ENCODE data around the gene KRABD2.
A peak's percentile ranks its signal among the peaks of the same experiment; 100 is the strongest.
"Not testable (repeated sequence)": the region's sequence is repeated elsewhere in the genome, so short reads cannot be mapped to it uniquely, and the experiment has no call there.

KRABD2 gene

DNA sequence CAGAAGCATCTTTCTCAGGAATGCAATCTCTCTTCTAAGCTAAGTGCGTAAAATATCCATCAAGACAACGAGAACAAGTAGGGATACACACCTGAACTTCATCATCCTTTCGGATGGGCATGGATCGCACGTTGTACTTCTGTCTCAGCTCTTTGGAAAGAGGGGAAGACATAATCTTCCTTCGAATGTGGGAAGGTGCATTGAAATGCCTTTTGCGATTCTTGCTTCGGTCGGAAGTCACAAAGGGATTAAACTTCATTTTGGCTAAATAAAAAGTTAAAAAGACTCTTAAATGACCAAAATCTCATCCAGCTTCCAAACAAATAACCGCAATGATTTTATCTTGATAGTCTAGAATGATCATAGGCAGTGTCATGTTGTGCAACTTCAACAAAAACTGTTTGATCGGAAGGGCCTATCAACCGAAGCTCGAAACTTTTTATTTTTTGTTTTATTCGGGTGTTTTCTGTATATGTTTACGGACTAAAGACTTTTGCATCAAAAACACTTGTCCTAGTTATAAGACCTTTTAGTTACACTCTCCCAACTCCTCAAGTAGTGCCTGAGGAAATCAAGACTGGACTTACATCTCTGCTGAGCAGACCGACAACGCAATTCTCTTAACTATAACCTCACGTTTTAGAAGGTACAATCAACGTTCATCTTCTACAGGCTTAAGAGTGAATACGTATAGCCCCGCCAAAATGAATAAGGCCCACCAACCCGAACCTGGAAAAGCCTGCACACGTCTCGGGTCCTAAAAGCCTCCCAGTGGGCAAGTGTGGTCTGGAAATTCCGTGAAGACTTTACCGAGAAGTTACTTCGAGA is 5.8 kb upstream of the KRABD2 start:
- no peak for TF ChIP-seq EZH2phosphoT487 (IDR thresholded peaks at IDR 0.05; ENCODE audit: borderline replicate concordance, low read depth, low read length)
- TF ChIP-seq, protein P1, sequence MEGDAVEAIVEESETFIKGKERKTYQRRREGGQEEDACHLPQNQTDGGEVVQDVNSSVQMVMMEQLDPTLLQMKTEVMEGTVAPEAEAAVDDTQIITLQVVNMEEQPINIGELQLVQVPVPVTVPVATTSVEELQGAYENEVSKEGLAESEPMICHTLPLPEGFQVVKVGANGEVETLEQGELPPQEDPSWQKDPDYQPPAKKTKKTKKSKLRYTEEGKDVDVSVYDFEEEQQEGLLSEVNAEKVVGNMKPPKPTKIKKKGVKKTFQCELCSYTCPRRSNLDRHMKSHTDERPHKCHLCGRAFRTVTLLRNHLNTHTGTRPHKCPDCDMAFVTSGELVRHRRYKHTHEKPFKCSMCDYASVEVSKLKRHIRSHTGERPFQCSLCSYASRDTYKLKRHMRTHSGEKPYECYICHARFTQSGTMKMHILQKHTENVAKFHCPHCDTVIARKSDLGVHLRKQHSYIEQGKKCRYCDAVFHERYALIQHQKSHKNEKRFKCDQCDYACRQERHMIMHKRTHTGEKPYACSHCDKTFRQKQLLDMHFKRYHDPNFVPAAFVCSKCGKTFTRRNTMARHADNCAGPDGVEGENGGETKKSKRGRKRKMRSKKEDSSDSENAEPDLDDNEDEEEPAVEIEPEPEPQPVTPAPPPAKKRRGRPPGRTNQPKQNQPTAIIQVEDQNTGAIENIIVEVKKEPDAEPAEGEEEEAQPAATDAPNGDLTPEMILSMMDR (conservative IDR thresholded peaks at IDR 0.05; ENCODE audit: low read length) = no peak
- H3K9me3 ChIP-seq (ENCODE audit: low read length) = no peaks in the 10 kb centered on the region
- no peaks in the 10 kb centered on the region for H3K9me2 ChIP-seq (ENCODE audit: insufficient read depth, low read length)
- no peak overlapping the region for H2AFZ ChIP-seq (ENCODE audit: low read length)
- peak overlapping the region; percentile 67 for H3K27ac ChIP-seq (ENCODE audit: low read depth, low read length, poor library complexity, severe bottlenecking)
- DNase-seq (ENCODE audit: low spot score) = peak; percentile 36
- CTCF ChIA-PET (ENCODE audit: unreplicated experiment) = interaction anchor here (0.5 kb wide), 1 partner anchor 136 kb away, joined by 4 read pairs; no protein-coding TSS in a partner anchor
- H3K36me3 ChIP-seq (ENCODE audit: insufficient read depth, low read length) = peaks cover 56% of the 10 kb centered on the region
- BruUV-seq (replicated peaks) = TSS peak; percentile 73
- H3K79me2 ChIP-seq (ENCODE audit: insufficient read depth, low read depth, low read length) = peaks cover 58% of the 10 kb centered on the region
- H3K4me2 ChIP-seq (ENCODE audit: low read length) = peak overlapping the region; percentile 95
- peaks cover 54% of the 10 kb centered on the region for H3K4me1 ChIP-seq (ENCODE audit: insufficient read depth, low read length, poor library complexity, severe bottlenecking)
- POLR2A ChIA-PET = interaction anchor here (0.6 to 1.6 kb wide), 4 partner anchors 10 to 190 kb away, joined by 3 to 6 read pairs (median 4); no protein-coding TSS in a partner anchor
- H4K20me1 ChIP-seq (ENCODE audit: insufficient read depth, low read length) = peaks cover 27% of the 10 kb centered on the region
- intact Hi-C loops (cut with micrococcal nuclease; ENCODE audit: unreplicated experiment) = loop anchor here (5.0 to 10.0 kb wide), 2 partner anchors 135 to 363 kb away; partner anchors contain the start of genes CCDC42, CTC1 and PFAS
- H3K4me3 ChIP-seq (ENCODE audit: low read depth, low read length, poor library complexity, severe bottlenecking) = peak overlapping the region; percentile 78

GRCh38 chr17:8380049-8380448 is 3.5 kb upstream of the KRABD2 start:
- Histone ChIP-seq H3K79me2 (ENCODE audit: insufficient read depth, low read depth, low read length) (peaks cover 58% of the 10 kb centered on the region), H3K9me2 (ENCODE audit: insufficient read depth, low read length) (no peaks in the 10 kb centered on the region), H3K36me3 (ENCODE audit: insufficient read depth, low read length) (peaks cover 77% of the 10 kb centered on the region), H3K27ac (ENCODE audit: low read depth, low read length, poor library complexity, severe bottlenecking) (peak overlapping the region; percentile 67), H3K4me3 (ENCODE audit: low read depth, low read length, poor library complexity, severe bottlenecking) (peak overlapping the region; percentile 78), H3K9me3 (ENCODE audit: low read length) (no peaks in the 10 kb centered on the region), H3K4me2 (ENCODE audit: low read length) (peak overlapping the region; percentile 95), H2AFZ (ENCODE audit: low read length) (no peak overlapping the region), H3K4me1 (ENCODE audit: insufficient read depth, low read length, poor library complexity, severe bottlenecking) (peaks cover 68% of the 10 kb centered on the region), H4K20me1 (ENCODE audit: insufficient read depth, low read length) (peaks cover 27% of the 10 kb centered on the region)
- intact Hi-C loops (cut with micrococcal nuclease; ENCODE audit: unreplicated experiment) = loop anchor here (5.0 to 10.0 kb wide), 2 partner anchors 133 to 365 kb away; partner anchors contain the start of genes CCDC42, CTC1 and PFAS
- DNase-seq (ENCODE audit: low spot score) = no peak
- TF ChIP-seq EZH2phosphoT487 (IDR thresholded peaks at IDR 0.05; ENCODE audit: borderline replicate concordance, low read depth, low read length) = no peak
- TF ChIP-seq, protein P1 (conservative IDR thresholded peaks at IDR 0.05; ENCODE audit: low read length) = no peak
- ChIA-PET CTCF (ENCODE audit: unreplicated experiment) (no interaction called here), POLR2A (no interaction called here)
- BruUV-seq (replicated peaks) = no TSS peak

- H3K4me3 ChIP-seq (ENCODE audit: low read depth, low read length, poor library complexity, severe bottlenecking); BruUV-seq (replicated peaks); H3K27ac ChIP-seq (ENCODE audit: low read depth, low read length, poor library complexity, severe bottlenecking); CTCF ChIA-PET (ENCODE audit: unreplicated experiment); POLR2A ChIA-PET; H3K9me3 ChIP-seq (ENCODE audit: low read length); H2AFZ ChIP-seq (ENCODE audit: low read length); H3K9me2 ChIP-seq (ENCODE audit: insufficient read depth, low read length); DNase-seq (ENCODE audit: low spot score): not testable (repeated sequence)
- Histone ChIP-seq H3K79me2 (ENCODE audit: insufficient read depth, low read depth, low read length) (peaks cover 49% of the 10 kb centered on the region), H4K20me1 (ENCODE audit: insufficient read depth, low read length) (peaks cover 27% of the 10 kb centered on the region), H3K4me2 (ENCODE audit: low read length) (peak overlapping the region; percentile 95), H3K4me1 (ENCODE audit: insufficient read depth, low read length, poor library complexity, severe bottlenecking) (peaks cover 59% of the 10 kb centered on the region), H3K36me3 (ENCODE audit: insufficient read depth, low read length) (peaks cover 79% of the 10 kb centered on the region)
- intact Hi-C loops (cut with micrococcal nuclease; ENCODE audit: unreplicated experiment) = loop anchor here (5.0 kb wide), 1 partner anchor 691 kb away; the partner anchor contains the start of genes TP53 and WRAP53
Measured at GRCh38 chr17:8378117-8378516, 1.6 kb upstream of the KRABD2 start.

All from OCI-LY7 (cell line).